Stomach (tissue), 4 donors: Measurements from ENCODE around the gene TXNRD3.

Source experiments
- CTCF ChIP-seq, 7 experiments: fragments of 450-650 bp in 4 of 7; fragments of 200-600 bp in 3 of 7; sonication (generic) in 3 of 7; IDR thresholded peaks; one replicate each; pipeline ENCODE4 v1.5.1; 2016 to 2019; ENCODE audit warnings: antibody characterized with exemption in 7 of 7, control low read depth in 2 of 7, mild to moderate bottlenecking in 1 of 7
- EP300 ChIP-seq: sonication (generic); formaldehyde crosslinking; IDR thresholded peaks from one replicate; pipeline ENCODE4 v1.6.1; 2017; ENCODE audit warnings: antibody characterized with exemption
- POLR2A ChIP-seq, 4 donors: fragments of 450-650 bp; IDR thresholded peaks; one replicate each; pipeline ENCODE4 v1.6.1; 2016; ENCODE audit warnings: antibody characterized with exemption in 4 of 4, control low read depth in 2 of 4, mild to moderate bottlenecking in 1 of 4, moderate library complexity in 1 of 4
- POLR2AphosphoS5 ChIP-seq, 3 donors: sonication (generic); formaldehyde crosslinking; IDR thresholded peaks; one replicate each; pipeline ENCODE4 v1.6.1; 2016; ENCODE audit warnings: antibody characterized with exemption in 3 of 3

GRCh38 chr3:126664591-126665214 is 9.8 kb upstream of the TXNRD3 start:
- no peak for TF ChIP-seq CTCF (IDR thresholded peaks at IDR 0.05)
- no peak for TF ChIP-seq POLR2A (IDR thresholded peaks at IDR 0.05)
- no peak for TF ChIP-seq EP300
- no peak for TF ChIP-seq POLR2AphosphoS5 (IDR thresholded peaks at IDR 0.05)
